Measurements from ENCODE around the gene ZNF687.

DNA sequence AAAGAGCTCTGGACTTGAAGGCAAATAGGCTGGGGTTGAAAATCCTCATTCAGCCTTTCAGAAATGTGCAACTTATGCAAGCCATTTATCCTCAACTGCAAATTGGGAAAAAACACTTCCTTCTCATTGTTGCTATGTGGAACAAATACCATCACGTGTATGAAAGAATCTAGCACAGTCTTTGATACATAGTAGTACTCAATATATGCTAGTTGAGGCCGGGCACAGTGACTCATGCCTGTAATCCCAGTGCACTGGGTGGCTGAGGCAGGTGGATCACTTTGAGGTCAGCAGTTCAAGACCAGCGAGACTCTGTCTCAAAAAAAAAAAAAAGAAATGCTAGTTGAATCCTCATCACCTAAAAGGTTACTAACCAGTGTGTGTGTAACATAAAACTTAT, 36.9 kb downstream of the ZNF687 start:
- TF ChIP-seq, protein P1, sequence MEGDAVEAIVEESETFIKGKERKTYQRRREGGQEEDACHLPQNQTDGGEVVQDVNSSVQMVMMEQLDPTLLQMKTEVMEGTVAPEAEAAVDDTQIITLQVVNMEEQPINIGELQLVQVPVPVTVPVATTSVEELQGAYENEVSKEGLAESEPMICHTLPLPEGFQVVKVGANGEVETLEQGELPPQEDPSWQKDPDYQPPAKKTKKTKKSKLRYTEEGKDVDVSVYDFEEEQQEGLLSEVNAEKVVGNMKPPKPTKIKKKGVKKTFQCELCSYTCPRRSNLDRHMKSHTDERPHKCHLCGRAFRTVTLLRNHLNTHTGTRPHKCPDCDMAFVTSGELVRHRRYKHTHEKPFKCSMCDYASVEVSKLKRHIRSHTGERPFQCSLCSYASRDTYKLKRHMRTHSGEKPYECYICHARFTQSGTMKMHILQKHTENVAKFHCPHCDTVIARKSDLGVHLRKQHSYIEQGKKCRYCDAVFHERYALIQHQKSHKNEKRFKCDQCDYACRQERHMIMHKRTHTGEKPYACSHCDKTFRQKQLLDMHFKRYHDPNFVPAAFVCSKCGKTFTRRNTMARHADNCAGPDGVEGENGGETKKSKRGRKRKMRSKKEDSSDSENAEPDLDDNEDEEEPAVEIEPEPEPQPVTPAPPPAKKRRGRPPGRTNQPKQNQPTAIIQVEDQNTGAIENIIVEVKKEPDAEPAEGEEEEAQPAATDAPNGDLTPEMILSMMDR (IDR thresholded peaks at IDR 0.05; ENCODE audit: low read depth, low read length, poor library complexity, severe bottlenecking), result no peak
- TF ChIP-seq EZH2phosphoT487 (IDR thresholded peaks at IDR 0.05; ENCODE audit: borderline replicate concordance, low read length), result no peak

Data from DOHH2 (cell line).